Left renal pelvis (tissue), 4 donors: Measurements from ENCODE around the gene DGKG. TPM values are rescaled to one million over a fixed set of nuclear protein-coding genes. Genes with fewer than 3 reads are reported as not detected.

ENCODE experiments used
- DNase-seq, 4 donors: peaks; one replicate each; pipeline ENCODE4 v3.0.0-alpha.2; 2013; ENCODE audit warnings: low read depth in 4 of 4, low spot score in 3 of 4
- polyA plus RNA-seq, 4 donors: library from polyadenylated mRNA; unstranded; fragments of 120-200 nt; gene quantifications; one replicate each; pipeline ENCODE4 v1.2.1, GENCODE V29; 2013; ENCODE audit not compliant: insufficient read length in 4 of 4

DGKG gene
- polyA plus RNA-seq, 4 donors = 0.39 to 0.56 (median 0.50) TPM

DNA sequence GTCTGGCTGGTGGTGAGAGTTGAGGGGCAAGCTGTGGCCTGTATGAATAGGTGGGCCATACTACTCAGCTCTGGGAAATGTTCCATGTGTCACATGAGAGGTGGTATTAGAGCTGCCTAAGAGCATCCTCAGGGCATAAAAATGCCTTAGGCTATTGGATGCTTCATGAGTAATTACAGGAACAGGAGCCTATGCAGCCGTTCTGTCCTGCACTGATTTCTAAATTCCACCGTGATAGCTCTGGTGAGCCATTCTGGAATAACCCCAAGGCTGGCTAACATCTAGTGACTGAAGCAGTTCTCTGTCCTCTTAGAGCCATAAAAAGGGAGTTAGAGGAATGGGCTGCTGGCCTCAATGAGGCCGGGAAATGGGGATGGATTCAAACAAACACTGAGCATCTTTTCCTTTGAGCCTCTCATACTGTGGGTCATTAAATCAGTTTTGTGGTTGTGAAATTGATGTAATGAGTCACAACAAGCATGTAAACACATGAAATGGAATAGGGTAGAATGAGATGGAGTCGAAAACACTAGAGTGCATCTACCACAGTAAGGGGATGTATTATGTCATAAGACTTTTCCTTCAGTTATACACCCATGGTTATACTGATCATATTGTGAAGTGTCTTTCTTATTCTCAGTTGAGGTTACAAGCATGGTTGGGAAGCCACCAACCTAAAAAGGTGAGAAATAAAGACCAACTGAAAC lies 41.0 kb downstream of the DGKG start:
- no peak for DNase-seq

DNA sequence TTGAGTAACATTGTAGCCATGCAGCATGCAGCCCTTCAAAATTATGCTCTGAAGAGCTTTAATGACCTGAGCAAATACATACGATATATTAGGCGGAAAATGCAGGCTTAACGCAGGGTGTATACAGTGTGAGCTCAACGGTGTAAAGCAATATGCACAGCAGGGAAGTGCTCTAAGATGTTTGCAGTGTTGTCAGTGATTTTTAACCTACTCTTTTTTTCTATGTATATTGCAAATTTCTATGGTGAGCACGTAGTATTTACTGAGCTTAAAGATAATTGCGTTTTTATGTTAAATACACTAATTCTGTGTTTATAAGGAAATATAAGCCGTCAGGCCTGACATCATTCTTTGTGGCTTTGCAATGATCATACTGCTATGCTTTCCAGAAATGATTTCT lies 42.1 kb downstream of the DGKG start:
- DNase-seq = no peak

DNA sequence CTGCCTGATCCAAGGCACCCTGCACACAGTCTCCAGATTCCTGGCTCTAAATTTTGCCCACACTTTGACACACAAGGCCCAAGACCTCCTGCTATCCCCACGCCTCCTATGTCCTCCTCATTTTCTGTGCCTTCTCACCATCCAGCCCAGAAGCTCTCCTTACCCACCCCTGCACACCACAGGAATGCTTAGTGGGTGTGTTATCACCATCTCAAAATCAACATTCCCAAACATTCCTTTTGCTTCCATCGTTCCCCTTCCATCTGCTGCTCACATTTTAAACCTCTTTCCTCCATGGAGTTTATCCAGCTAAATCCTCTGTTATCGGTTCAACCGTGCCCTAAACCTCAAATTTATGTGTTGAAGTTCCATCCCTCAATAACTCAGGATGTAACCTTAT lies 43.9 kb downstream of the DGKG start:
- DNase-seq = no peak

DNA sequence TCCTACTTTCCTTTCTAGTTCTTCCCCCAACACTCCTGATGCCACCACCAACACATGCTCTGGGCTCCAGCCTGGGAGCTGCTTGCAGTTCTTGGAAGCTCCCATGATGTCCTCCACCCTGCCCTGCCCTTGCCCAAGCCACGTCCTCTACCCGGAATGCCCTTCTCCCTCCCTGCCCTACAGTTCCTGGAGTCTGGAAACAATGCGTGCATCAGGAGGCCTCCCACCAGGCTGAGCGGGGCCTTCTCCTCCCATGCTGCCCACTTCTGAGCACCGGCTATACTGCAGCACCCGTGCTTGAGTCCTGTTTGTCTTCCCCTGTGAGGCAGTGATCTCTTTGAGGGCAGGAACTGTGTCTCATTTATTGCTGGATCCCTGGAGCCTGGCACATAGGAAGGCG lies 44.6 kb downstream of the DGKG start:
- DNase-seq = no peak

DNA sequence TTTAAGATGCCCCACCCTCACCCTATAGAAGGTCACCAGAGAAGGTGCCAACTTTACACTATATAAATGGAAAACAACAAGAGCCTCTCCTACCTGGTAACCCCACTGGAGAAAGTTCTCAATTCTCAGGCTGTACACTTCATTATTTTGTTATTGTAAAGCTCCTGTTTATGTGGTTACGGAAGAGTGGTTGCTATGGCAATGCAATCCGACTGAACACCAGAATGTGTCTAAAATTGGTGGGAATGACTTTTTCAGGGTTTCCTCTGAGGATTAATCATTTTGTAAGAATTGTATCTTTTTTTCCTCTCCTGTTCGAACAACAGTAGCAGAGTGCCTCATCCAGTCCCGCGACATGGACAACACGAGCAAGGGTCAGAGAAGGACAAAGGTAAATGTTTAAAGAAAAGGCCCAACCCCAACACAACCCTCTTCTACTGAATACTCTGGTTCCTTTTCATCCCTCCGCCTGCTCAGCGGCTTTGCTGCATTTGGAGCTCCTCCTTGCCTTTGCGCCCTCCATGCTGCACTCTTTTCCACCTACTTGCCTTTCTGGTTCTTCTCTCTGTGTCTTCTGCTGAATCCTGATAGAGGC lies 45.3 kb downstream of the DGKG start:
- no peak for DNase-seq

DNA sequence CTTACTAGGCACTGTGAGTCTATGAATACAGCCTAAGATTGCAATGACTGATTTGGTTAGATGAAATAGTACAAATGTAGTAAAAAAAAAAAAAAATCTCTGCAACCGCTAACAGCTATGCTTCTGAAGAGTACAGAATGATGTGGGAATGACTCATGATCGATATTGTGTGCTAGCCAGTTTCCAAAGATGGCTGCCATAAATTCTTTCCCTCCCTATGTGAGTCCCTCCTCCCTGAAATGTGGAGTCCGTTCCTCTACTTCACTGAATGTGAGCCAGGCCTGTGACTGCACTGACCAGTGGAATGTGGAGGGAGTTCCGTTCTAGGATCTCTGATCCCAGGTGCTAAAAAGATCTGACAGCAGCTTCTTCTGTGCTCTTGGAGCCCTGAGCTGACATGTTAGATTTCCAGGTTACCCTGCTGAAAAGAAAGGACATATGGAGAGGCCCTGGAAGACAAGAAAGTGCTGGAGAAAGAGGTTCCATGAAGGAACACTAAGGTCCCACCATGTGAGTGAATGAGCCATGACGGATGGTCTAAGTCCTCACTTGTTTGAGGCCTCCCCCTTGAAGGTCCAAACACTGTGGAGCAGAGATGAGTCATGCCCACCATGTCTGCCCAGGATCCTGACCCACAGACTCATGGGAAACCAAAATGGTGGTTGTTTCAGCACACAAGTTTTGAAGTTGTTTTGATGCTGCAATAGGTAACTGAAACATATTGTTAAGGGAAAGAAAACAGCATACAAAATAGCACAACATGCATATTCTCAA lies 46.3 kb downstream of the DGKG start:
- no peak for DNase-seq

DNA sequence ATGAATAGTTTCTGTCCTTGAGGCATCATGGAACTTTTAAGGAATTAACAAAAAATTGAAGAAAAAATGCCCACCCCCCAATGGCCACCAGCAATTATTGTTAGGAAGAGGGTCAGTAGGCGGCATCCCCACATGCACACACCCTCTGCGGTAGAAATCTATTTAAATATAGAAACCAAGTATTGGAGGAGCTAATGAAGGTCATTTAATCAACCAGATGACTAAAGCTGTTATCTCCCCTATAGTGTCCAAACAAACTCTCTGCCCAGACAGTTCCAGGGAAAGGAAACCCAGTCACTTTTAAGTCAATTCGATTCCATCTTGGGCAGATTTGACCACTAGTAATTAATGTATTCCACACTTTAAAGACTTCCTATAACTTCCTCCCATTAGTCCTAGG lies 47.1 kb downstream of the DGKG start:
- no peak for DNase-seq

DNA sequence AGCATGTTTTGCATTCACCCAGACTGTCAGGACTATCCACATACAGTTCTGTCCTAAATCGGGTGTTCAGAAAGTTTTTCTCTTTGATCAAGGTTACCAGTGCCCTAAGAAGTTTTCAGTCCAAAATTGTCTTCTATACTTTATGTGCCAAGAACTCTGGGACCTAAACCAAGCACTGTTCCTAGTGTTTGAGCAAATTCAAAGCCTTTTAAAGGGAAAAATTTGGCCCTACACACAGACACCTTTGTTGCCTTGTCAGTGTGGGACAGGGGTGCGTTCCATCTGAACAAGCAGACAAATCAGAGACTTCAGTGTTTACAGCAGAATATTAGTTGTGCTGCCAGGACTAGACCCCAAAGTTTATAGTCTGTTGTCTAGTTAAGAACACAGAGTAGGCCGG lies 50.6 kb downstream of the DGKG start:
- DNase-seq = no peak

DNA sequence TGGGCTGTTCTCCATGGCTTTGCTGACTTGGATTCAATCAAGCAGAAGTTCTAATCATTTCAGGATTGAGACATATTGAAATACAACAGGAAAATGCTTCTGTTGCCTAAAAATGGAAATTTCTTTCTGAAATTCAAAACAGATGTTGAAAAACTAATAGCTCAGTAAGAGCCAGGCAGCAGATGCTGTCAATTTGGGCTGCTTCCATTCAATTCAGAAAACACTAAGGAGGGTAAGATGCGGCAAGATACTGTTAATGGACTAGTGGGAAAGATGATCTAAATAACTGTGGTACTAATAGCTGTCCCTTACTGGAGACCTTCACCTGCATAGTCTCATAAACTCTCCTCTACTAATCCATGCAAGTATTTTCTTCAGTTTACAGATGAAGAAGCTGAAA lies 53.5 kb downstream of the DGKG start:
- DNase-seq = no peak

DNA sequence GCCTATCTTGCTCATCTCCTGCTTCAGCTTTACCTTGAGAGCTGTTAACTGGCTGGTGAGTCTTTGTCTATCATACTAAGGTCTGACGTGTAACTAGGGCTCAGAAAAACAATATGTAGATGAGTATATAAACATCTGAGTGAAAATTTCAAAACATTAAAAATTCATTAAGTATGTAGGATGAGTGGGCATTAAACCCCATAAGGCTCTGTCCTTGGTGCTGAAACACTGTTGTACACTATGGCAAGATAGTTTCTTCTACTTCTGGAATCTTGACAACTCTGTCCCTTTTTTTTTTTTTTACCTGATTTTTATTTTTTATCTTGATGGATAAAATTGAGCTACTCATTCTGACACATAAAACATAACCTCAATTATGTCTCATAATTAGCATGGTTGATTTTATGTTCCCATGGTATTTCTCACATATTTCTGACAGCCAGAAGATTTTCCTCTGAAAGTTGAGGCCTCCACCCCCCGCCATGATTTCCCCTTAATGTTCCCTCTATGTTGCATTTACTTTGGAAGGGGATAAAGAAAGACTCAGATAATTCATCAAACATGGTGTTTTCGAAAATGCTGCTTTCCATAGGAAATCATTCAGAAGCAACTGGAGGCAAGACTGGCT lies 54.3 kb downstream of the DGKG start:
- DNase-seq = peak; percentile 19 to 52 (median 41)

DNA sequence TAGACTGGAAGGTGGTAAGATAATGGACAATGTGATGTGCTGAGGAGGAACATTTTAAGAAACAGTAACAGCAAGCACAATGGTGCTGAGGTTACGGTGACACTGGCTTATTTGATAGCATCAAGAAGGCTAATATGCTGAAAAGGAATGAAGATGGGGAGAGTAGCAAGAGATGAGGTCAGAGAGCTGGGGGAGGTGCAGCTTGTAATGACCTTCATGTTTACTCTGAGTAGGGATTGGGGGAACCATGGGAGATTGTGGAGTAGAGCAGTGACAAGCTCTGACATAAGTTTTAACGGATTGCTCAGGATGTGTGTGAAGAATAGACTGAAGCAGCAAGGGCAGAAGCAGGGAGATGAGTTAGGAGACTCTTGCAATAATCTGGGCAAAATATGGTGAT lies 56.7 kb downstream of the DGKG start:
- DNase-seq = no peak

DNA sequence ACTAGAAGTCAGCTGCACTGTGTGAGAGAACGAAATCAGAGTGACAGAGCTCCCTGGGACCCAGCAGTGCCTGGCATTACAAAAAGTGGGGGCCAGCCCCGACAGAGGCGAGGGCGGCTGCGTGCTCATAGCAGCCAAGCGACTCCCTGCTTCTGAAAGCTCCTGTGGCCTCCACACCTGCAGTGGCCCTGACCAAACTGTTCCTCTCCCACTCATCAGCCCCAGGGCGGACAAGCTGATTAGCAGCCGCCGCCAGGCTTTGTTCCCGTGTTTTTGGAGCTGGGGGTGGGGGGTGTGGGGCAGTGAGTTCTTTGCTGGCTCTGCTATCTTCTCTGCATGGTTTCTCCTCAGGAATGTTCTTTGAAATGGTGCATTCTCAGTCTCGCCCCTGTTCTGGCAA lies 58.1 kb downstream of the DGKG start:
- no peak for DNase-seq

DNA sequence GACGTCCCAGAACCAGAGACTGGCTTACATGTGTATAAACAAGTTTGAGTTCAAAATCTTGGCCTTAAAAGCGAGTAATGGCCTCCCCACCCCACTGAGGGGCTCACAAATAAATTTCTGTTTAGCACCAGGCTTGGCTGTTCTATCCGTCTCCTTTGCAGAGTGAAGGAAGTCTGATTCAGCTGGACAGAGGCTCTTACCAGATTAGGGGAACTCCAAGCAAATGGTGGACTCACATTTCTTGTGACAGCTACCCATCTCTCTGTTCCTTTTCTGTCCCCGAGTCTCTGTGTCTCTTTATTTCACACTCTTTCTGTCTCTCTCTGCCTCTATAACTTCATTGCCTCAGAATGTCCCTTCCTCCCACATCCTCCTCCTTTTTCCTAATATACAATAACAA lies 62.7 kb downstream of the DGKG start:
- no peak for DNase-seq

DNA sequence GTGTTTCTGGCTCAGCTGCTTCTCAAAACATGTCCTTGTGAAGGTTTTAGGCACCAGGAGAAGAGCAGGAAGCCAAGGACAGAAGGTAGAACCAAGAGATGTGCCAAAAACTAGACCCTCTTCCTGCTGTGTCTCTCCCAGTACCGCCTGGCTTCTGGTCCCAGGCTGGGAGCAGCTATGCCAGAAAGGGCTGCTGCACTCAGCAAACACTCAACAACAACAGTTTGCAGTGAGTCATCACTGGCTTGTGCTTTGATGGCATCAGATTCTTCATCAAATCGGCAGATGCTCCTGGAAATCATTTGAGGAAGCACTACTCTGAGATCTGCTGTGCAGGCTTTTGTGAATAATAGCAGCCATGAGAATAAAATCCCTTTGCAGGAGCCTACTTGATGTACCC lies 63.2 kb downstream of the DGKG start:
- DNase-seq = no peak

DNA sequence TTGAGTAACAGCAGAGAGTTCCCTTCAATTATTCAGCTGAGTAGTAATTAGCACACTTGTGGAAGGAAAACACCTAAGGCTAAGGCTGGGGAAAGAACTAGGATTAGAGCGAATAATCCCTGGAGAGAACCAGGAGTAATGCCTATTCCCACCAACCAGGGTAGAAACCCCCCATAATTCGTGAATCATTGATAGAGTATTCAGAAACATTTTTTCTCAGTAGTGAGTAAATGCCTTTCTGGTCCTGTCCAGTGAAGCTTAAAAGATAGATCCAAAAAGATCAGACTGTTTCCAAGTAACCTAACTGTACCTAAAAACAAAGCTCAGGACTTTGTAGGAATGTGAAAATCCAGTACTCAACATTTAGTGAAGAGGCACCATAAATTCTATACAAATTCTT lies 71.2 kb downstream of the DGKG start:
- no peak for DNase-seq

DNA sequence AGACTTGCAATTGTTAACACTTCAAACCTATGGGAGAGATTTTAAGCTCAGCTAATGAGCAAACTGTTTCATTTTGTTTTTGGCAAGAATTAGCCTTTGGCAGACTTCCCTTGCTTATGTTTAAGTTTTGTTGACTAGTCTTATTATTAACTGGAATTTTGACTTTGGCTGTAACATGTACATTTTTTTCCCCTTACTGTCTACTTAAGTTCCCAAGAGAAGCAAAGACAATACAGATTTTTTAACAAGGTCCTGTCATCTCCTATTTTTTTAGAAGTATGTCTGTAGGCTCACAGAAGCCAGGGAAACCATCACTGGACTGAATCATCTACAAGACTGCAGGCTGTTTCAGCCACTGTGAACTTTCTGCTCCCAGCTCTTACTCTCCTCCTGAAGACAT lies 74.3 kb downstream of the DGKG start:
- DNase-seq = no peak

DNA sequence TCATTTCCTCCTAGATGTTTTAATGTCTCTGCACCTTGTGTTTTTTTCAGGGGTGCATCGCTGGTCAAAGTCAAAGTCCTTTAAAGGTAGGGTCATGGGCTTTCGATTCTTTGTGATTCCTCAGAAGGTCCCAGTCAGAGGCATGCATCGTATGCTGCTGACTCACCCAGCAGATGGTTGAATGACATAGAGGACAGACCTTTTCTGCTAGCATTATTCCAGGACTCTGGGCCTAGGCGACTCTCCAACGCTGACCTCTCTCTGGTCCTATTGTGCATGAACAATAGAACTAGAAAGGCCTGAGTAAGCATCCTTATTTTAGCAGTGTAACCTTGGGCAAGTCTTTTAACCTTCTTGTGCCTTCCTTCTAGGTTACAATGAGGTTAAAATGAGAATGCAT lies 75.9 kb downstream of the DGKG start:
- DNase-seq = no peak

DNA sequence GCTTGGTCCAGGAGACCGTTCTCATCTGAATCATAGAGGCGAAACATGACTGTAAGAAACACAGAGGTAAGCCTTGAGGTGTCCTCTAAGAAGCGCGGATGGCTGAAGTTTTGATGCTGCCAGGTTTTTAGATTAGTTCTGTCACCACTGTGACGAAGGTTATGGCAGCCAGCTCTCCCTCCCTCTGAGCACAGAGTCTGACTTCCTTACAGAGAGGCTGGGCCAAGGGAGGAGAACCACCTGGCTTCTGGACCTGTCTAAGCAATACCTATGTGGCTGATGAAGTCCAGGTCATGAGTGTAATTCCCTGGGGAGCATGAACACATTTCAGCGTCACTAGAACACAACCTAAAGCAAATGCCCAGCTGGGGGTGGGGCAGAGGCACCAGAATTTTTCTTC lies 77.4 kb downstream of the DGKG start:
- no peak for DNase-seq

DNA sequence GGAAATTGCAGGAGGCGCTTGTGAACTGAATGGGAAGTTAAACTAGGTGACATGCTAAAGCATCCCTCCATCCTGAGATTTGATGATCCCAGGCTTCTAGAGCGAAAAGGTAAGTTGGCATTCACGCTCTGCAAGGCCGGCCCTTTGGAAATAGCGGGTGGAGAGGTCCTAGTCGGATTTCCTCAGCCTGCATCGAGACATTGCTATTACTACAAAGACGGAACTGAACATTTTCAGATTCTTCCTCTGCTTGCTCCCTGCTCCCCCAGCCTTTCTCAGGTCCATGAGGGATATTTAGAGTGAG lies 77.7 kb downstream of the DGKG start:
- no peak for DNase-seq

DNA sequence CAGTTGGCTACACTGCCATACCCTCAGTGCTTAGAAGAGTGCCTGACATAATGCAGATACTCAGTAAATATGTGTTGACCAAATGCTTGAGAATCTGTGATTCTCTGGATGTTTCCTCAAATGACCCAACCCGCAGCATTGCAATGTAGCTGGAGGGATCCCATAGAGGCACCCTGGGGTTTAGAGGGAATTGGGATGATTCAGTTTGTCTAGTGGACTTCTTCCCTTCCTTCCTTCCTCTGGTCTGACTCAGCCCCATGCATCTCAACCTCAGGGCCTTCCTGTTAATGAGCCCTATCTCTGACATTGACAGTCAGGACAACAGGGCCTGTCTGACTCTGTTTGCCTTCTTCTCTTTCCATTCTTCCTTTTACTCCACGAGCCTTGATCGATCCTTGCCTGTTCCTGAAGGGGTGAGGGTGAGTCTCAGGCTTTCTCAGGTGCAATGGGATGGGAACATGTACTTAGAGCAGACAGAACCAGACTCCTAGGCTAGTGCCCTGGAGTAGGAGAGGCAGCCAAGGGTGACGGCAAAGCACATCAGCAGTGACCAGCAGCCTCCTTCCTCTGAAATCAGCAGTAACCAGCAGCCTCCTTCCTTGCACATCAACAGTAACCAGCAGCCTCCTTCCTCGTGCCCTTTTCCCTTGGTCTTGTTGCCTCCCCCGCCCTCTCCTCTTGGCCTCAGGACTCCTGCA lies 78.2 kb downstream of the DGKG start:
- DNase-seq = no peak

DNA sequence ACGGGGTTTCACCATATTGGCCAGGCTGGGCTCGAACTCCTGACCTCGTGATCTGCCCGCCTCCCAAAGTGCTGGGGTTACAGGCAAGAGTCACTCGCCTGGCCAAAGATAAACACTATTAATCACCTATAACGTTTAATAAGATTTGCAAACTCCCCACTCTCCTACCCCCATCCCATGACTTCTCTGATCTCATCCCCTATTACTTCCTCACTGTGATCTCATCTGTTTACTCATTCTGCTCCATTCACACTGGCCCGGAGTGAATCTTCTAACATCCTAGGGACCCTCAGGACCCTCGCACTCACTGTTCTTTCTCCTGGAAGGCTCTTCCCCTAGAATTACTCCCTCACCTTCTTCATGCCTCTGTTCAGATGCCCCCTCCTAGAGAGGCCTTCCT lies 78.9 kb downstream of the DGKG start:
- no peak for DNase-seq
